Erythroblast (primary cell): Measurements from ENCODE around the gene FGR.

Experiments
- GATA1 ChIP-seq: IDR thresholded peaks from 2 replicates; pipeline ENCODE4 v1.6.1; 2011; ENCODE audit warnings: low read depth, mild to moderate bottlenecking, control low read depth, low read length, moderate library complexity
- POLR2A ChIP-seq: IDR thresholded peaks from 2 replicates; pipeline ENCODE4 v1.6.1; 2011; ENCODE audit warnings: mild to moderate bottlenecking, low read length

GRCh38 chr1:27634177-27634984 lies 604 bp downstream of the FGR start:
- TF ChIP-seq POLR2A (no peak), GATA1 (no peak)
